ENCODE data around the gene PRDM4.

- TF ChIP-seq, protein P1, sequence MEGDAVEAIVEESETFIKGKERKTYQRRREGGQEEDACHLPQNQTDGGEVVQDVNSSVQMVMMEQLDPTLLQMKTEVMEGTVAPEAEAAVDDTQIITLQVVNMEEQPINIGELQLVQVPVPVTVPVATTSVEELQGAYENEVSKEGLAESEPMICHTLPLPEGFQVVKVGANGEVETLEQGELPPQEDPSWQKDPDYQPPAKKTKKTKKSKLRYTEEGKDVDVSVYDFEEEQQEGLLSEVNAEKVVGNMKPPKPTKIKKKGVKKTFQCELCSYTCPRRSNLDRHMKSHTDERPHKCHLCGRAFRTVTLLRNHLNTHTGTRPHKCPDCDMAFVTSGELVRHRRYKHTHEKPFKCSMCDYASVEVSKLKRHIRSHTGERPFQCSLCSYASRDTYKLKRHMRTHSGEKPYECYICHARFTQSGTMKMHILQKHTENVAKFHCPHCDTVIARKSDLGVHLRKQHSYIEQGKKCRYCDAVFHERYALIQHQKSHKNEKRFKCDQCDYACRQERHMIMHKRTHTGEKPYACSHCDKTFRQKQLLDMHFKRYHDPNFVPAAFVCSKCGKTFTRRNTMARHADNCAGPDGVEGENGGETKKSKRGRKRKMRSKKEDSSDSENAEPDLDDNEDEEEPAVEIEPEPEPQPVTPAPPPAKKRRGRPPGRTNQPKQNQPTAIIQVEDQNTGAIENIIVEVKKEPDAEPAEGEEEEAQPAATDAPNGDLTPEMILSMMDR (conservative IDR thresholded peaks at IDR 0.05 in 1 of 2, IDR thresholded peaks at IDR 0.05 in 1 of 2; ENCODE audit: low read depth in 1 of 2, low read length in 2 of 2) = no peak
- no peak for TF ChIP-seq EZH2 (IDR thresholded peaks at IDR 0.05; ENCODE audit: low read length, missing control alignments)
Measured at GRCh38 chr12:107736914-107737313, 24.0 kb downstream of the PRDM4 start.

Data from fibroblast of lung (primary cell).